Measurements from ENCODE around the gene MRGPRE. TPM values are rescaled to one million over a fixed set of nuclear protein-coding genes. Genes with fewer than 3 reads are reported as not detected.

MRGPRE gene
- total and polyA plus RNA-seq, 4 donors, result not detected

- Histone ChIP-seq H3K4me1 (ENCODE audit: control insufficient read depth in 1 of 2, insufficient read depth in 2 of 2, low read length in 2 of 2) (no peaks in the 10 kb centered on the region), H3K36me3 (ENCODE audit: control insufficient read depth in 1 of 2, insufficient read depth in 2 of 2, low read length in 1 of 2) (no peaks in the 10 kb centered on the region), H3K9me3 (ENCODE audit: control insufficient read depth, low read length) (no peaks in the 10 kb centered on the region), H3K4me3 (ENCODE audit: low read length in 2 of 2) (no peak overlapping the region), H3K27me3 (ENCODE audit: control insufficient read depth in 1 of 2, insufficient read depth in 2 of 2, low read length in 1 of 2) (no peaks in the 10 kb centered on the region), H3K27ac (ENCODE audit: low read depth in 1 of 2, low read length in 2 of 2) (no peak overlapping the region)
- 87 to 90% methylated on average over 7 to 8 of the region's 8 CpGs for WGBS, 2 donors
- ATAC-seq (ENCODE audit: low FRiP score) (no peak), DNase-seq (peak; percentile 21 to 51)
- intact Hi-C loops (cut with DNase I), result no loop called here
These were observed 24.6 kb downstream of the MRGPRE start for GRCh38 chr11:3207526-3208189.

DNA sequence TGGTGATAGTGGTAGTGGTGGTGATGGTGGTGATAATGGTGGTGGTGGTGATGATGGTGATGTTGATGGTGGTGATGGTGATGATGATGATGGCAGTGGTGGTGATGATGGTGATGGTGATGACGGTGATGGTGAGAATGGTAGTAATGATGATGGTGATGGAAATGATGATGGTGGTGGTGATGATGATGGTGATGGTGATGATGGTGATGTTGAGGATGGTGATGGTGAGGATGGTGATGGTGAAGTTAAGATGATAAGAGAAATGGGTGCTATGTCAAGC lies 25.4 kb downstream of the MRGPRE start:
- Histone ChIP-seq H3K27me3 (ENCODE audit: control insufficient read depth in 1 of 2, insufficient read depth in 2 of 2, low read length in 1 of 2) (no peaks in the 10 kb centered on the region), H3K9me3 (ENCODE audit: control insufficient read depth, low read length) (no peaks in the 10 kb centered on the region), H3K36me3 (ENCODE audit: control insufficient read depth in 1 of 2, insufficient read depth in 2 of 2, low read length in 1 of 2) (no peaks in the 10 kb centered on the region), H3K27ac (ENCODE audit: low read depth in 1 of 2, low read length in 2 of 2) (no peak overlapping the region), H3K4me3 (ENCODE audit: low read length in 2 of 2) (no peak overlapping the region), H3K4me1 (ENCODE audit: control insufficient read depth in 1 of 2, insufficient read depth in 2 of 2, low read length in 2 of 2) (no peaks in the 10 kb centered on the region)
- WGBS, 2 donors, result 95 to 100% methylated on average over 1 of the region's 1 CpG
- intact Hi-C loops (cut with DNase I), result no loop called here
- DNase-seq, result no peak
- no peak for ATAC-seq (ENCODE audit: low FRiP score)

DNA sequence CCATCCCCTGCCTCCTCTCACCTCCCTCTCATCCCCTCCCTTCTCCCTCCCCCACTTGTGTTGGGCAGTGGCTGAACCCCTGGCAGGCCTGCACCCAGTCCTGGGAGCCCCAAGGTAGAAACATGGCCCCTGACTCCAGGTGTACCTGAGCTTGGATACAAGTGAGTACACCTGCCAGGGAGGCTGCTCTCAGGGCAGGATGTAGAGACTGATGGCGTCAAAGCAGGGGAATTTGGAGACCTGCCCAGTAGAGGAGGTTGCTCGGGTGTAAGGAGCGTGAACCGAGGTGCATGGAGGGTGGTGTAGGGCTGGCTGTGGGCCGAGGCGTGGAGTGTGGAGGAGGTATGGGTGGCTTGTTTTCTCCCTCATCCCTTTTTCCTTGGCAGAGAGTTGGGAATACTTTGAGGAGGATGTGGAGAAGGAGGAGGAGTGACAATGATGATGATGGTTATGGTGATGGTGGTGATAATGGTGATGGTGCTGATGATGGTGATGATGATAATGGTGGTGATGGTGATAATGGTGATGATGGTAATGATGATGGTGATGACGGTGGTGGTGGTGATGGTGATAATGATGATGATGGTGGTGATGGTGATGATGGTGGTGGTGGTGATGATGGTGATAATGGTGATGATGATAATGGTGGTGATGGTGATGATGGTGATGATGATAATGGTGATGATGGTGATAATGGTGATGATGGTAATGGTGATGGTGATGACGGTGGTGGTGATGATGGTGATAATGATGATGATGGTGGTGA lies 25.9 kb downstream of the MRGPRE start:
- DNase-seq (peak; percentile 28 to 33), ATAC-seq (ENCODE audit: low FRiP score) (no peak)
- intact Hi-C loops (cut with DNase I), result no loop called here
- H3K27me3 ChIP-seq (ENCODE audit: control insufficient read depth in 1 of 2, insufficient read depth in 2 of 2, low read length in 1 of 2), result no peaks in the 10 kb centered on the region
- no peak overlapping the region for H3K27ac ChIP-seq (ENCODE audit: low read depth in 1 of 2, low read length in 2 of 2)
- 82 to 83% methylated on average over 8 of the region's 8 CpGs for WGBS, 2 donors
- no peaks in the 10 kb centered on the region for H3K9me3 ChIP-seq (ENCODE audit: control insufficient read depth, low read length)
- no peak overlapping the region for H3K4me3 ChIP-seq (ENCODE audit: low read length in 2 of 2)
- no peaks in the 10 kb centered on the region for H3K36me3 ChIP-seq (ENCODE audit: control insufficient read depth in 1 of 2, insufficient read depth in 2 of 2, low read length in 1 of 2)
- no peaks in the 10 kb centered on the region for H3K4me1 ChIP-seq (ENCODE audit: control insufficient read depth in 1 of 2, insufficient read depth in 2 of 2, low read length in 2 of 2)

DNA sequence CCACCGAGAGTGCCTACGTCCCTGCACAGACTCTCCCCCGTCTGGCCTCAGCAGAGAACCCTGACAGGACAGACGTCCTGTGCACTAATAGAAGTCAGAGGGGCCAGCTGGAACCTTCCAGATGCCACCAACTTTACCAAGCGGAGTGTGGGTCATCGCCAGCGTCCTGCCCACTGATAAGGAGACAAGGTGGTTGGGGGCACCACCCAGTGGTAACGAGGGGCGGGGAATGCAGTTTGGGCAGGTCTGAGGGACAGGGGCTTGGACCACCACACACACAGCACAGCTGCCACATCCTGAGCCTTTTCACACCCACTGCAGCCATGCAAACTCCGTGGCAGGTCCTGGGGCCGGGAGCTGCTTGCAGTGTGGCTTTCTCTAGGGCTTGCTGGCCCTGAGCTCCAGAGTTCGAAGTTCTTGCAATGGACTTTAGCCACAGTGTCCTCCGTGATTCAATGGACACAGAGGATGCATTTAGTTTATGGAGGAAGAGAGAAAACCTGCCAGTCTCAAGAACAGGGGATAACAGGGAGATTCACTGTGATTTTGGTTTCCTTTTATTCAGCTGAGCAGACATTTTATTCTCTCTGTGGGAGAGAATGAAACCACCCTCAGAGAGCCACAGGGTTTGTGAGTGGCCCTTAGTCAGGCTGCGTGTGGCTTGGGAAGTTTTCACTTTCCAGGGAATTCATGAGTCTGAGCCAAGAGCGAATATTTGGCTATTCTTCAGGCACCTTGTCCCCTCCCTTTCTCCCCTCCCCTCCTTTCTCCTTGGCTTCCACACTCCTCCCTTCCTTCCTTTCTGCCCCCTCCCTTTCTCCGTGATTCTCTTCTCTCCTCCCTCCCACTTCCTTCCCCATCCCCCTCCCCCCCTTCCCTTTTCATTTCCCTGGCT lies 26.7 kb downstream of the MRGPRE start:
- WGBS, 2 donors, result 43 to 47% methylated on average over 16 of the region's 16 CpGs
- Histone ChIP-seq H3K36me3 (ENCODE audit: control insufficient read depth in 1 of 2, insufficient read depth in 2 of 2, low read length in 1 of 2) (no peaks in the 10 kb centered on the region), H3K4me1 (ENCODE audit: control insufficient read depth in 1 of 2, insufficient read depth in 2 of 2, low read length in 2 of 2) (no peaks in the 10 kb centered on the region), H3K9me3 (ENCODE audit: control insufficient read depth, low read length) (no peaks in the 10 kb centered on the region), H3K27ac (ENCODE audit: low read depth in 1 of 2, low read length in 2 of 2) (no peak overlapping the region), H3K4me3 (ENCODE audit: low read length in 2 of 2) (no peak overlapping the region), H3K27me3 (ENCODE audit: control insufficient read depth in 1 of 2, insufficient read depth in 2 of 2, low read length in 1 of 2) (no peaks in the 10 kb centered on the region)
- intact Hi-C loops (cut with DNase I), result no loop called here
- ATAC-seq (ENCODE audit: low FRiP score) (no peak), DNase-seq (peak; percentile 17 to 57)

- DNase-seq (peak; percentile 41 to 54), ATAC-seq (ENCODE audit: low FRiP score) (no peak)
- Histone ChIP-seq H3K4me3 (ENCODE audit: low read length in 2 of 2) (no peak overlapping the region), H3K4me1 (ENCODE audit: control insufficient read depth in 1 of 2, insufficient read depth in 2 of 2, low read length in 2 of 2) (no peaks in the 10 kb centered on the region), H3K9me3 (ENCODE audit: control insufficient read depth, low read length) (no peaks in the 10 kb centered on the region), H3K27me3 (ENCODE audit: control insufficient read depth in 1 of 2, insufficient read depth in 2 of 2, low read length in 1 of 2) (no peaks in the 10 kb centered on the region), H3K27ac (ENCODE audit: low read depth in 1 of 2, low read length in 2 of 2) (no peak overlapping the region), H3K36me3 (ENCODE audit: control insufficient read depth in 1 of 2, insufficient read depth in 2 of 2, low read length in 1 of 2) (no peaks in the 10 kb centered on the region)
- intact Hi-C loops (cut with DNase I), result no loop called here
- 81 to 91% methylated on average over 22 to 24 of the region's 24 CpGs for WGBS, 2 donors
These were observed 27.8 kb downstream of the MRGPRE start for GRCh38 chr11:3204141-3205015.

GRCh38 chr11:3203221-3204043 lies 28.8 kb downstream of the MRGPRE start:
- H3K4me1 ChIP-seq (ENCODE audit: control insufficient read depth in 1 of 2, insufficient read depth in 2 of 2, low read length in 2 of 2), result no peaks in the 10 kb centered on the region
- no peaks in the 10 kb centered on the region for H3K27me3 ChIP-seq (ENCODE audit: control insufficient read depth in 1 of 2, insufficient read depth in 2 of 2, low read length in 1 of 2)
- ATAC-seq (ENCODE audit: low FRiP score), result no peak
- intact Hi-C loops (cut with DNase I), result no loop called here
- H3K4me3 ChIP-seq (ENCODE audit: low read length in 2 of 2), result no peak overlapping the region
- H3K9me3 ChIP-seq (ENCODE audit: control insufficient read depth, low read length), result no peaks in the 10 kb centered on the region
- peak; percentile 32 to 70 for DNase-seq
- H3K36me3 ChIP-seq (ENCODE audit: control insufficient read depth in 1 of 2, insufficient read depth in 2 of 2, low read length in 1 of 2), result no peaks in the 10 kb centered on the region
- H3K27ac ChIP-seq (ENCODE audit: low read depth in 1 of 2, low read length in 2 of 2), result no peak overlapping the region
- 3% methylated on average over 50 to 51 of the region's 51 CpGs for WGBS, 2 donors

GRCh38 chr11:3202759-3203158 lies 29.5 kb downstream of the MRGPRE start:
- H3K9me3 ChIP-seq (ENCODE audit: control insufficient read depth, low read length), result no peaks in the 10 kb centered on the region
- no peak overlapping the region for H3K4me3 ChIP-seq (ENCODE audit: low read length in 2 of 2)
- no peaks in the 10 kb centered on the region for H3K4me1 ChIP-seq (ENCODE audit: control insufficient read depth in 1 of 2, insufficient read depth in 2 of 2, low read length in 2 of 2)
- H3K27ac ChIP-seq (ENCODE audit: low read depth in 1 of 2, low read length in 2 of 2), result no peak overlapping the region
- H3K36me3 ChIP-seq (ENCODE audit: control insufficient read depth in 1 of 2, insufficient read depth in 2 of 2, low read length in 1 of 2), result no peaks in the 10 kb centered on the region
- H3K27me3 ChIP-seq (ENCODE audit: control insufficient read depth in 1 of 2, insufficient read depth in 2 of 2, low read length in 1 of 2), result no peaks in the 10 kb centered on the region
- ATAC-seq (ENCODE audit: low FRiP score) (no peak), DNase-seq (peak; percentile 26 to 52)
- intact Hi-C loops (cut with DNase I), result no loop called here
- 5 to 8% methylated on average over 17 of the region's 17 CpGs for WGBS, 2 donors
